Right renal cortex interstitium (tissue), 3 donors: Measurements from ENCODE around the gene KLF11. TPM values are rescaled to one million over a fixed set of nuclear protein-coding genes. Genes with fewer than 3 reads are reported as not detected.
A peak's percentile ranks its signal among the peaks of the same experiment; 100 is the strongest.

ENCODE experiments used
- DNase-seq, 3 donors: peaks; one replicate each; pipeline ENCODE4 v3.0.0-alpha.2; 2013; ENCODE audit warnings: low read depth in 3 of 3, low spot score in 2 of 3
- polyA plus RNA-seq, 3 donors: library from polyadenylated mRNA; unstranded; fragments of 120-200 nt; gene quantifications; one replicate each; pipeline ENCODE4 v1.2.1, GENCODE V29; 2013; ENCODE audit not compliant: insufficient read length in 3 of 3

KLF11 gene
- polyA plus RNA-seq, 3 donors = 23.5 to 24.0 (median 24.0) TPM

DNA sequence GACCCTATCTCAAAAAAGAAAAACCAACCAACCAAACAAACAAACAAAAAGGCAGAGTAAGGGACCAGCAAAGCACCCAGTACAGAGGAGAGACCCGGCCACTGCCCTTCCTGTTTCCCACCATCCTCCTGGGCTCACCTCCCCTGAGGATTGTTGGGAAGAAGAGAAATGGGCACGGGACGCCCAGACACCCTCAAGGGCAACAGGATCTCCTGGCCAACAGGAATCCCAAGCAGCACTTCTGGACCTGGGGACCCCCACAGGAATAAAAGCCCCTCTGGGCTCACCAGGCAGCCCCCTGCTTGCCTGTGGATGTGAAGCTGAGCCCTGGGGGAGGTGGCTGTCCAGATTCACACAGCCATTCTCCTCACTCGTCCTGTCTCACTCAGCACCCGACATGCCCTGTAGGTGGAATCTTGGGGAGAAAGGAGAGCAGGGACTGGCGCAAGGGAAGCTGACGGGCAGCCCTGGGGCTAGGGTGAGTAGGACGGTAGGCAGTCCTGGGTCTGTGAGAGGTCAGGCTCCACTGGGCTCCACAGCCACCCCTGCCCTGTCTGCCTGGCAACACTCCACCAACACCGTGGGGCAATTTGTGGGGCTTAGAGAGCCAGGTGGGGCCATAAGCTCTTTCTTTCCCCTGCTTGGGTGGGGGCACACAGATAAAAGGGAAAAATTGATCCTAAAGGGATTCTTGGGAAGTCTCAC is 18.0 kb downstream of the KLF11 start:
- no peak for DNase-seq

GRCh38 chr2:10062931-10063365 is 19.6 kb downstream of the KLF11 start:
- no peak for DNase-seq

- DNase-seq = no peak
Measured at GRCh38 chr2:10063566-10063965, 20.2 kb downstream of the KLF11 start.

DNA sequence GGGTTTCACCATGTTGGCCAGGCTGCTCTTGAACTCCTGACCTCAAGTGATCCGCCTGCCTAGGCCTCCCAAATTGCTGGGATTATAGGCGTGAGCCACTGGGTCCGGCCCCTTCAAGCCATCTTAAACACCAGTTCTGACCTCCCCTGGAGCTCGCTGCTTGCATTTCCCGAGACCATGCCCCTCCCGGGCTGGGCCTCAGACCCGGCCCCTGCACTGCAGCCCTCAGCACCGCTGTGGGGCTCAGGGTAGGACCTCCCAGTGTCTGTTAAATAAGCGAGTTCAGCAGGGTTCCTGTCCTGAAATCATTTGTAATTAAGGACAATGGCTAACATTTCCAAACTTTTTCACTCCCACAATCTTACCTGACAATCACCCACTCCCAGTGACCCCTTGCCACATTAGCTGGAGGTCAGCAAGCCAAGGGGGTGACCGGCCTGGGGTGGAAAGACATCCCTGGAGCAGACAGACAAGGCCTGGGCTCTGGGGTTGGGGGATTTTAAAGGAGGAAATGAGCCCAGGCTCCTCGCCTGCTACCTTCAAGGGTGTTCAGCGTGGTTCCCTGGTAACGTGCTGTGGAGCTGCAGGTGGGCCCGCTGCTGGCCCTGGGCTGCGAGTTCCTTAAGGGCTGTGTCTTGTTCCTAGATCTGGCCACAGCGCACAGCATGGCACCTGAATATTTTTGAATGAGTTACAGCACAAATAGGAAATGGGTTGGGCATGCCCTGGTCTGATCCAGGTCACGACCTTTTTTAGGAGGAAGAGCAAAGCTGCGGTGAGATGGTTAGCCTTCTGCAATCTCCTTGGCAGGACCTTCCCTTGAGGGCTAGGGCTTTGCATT is 21.8 kb downstream of the KLF11 start:
- DNase-seq = no peak

DNA sequence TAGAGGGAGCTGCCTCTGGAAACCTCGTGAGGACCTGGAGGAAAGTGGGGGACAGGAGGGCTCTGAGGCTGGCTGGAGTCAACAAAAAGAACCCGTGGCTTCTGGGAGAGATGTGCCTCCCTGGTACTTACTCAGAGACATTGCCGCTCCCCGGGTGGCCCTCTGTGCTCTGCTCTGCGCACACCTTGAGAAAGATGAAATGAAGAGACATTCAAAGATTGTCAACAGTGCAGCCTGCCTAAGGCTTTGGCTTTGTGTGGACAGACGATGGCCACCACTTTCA is 22.4 kb downstream of the KLF11 start:
- DNase-seq = no peak

DNA sequence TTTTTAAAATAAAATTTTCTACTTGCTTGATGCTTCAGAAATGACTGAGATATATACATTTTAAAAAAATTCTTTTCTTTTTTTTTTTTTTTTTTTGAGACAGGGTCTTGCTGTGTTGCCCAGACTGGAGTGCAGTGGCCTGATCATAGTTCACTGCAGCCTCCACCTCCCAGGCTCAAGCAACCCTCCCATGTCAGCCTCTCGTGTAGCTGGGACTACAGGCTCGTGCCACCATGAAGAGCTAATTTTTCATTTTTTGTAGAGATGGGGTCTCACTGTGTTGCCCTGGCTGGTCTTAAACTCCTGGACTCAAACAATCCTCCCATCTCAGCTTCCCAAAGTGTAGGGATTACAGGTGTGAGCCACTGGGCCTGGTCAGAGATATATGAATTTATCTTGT is 24.0 kb downstream of the KLF11 start:
- DNase-seq = no peak

- no peak for DNase-seq
Measured at GRCh38 chr2:10067881-10068280, 24.5 kb downstream of the KLF11 start.

GRCh38 chr2:10071176-10071575 is 27.8 kb downstream of the KLF11 start:
- no peak for DNase-seq

- no peak for DNase-seq
Measured at GRCh38 chr2:10071595-10071994, 28.2 kb downstream of the KLF11 start.

GRCh38 chr2:10072656-10073480 is 29.5 kb downstream of the KLF11 start:
- peak; percentile 77 to 87 (median 84) for DNase-seq

DNA sequence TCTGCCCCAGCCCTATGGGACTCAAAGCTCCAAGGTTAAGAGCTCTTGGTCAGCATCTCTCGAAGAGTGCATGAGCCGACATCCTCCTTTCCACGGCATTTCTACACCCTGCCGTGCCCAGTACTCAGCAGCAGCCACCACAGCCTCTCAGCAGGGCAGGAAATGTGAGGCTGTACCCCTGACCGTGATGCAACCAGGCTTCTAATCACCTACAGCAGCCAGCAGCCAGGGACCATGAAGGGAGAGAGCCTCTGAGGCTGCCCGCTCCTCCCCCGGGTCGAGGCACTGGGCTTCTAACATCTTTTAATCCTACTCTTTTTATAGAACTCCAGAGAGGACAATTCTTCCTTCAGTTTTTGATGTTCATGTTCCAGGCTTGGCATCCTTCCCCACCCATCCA is 30.4 kb downstream of the KLF11 start:
- DNase-seq = no peak

GRCh38 chr2:10075101-10075500 is 31.8 kb downstream of the KLF11 start:
- no peak for DNase-seq

DNA sequence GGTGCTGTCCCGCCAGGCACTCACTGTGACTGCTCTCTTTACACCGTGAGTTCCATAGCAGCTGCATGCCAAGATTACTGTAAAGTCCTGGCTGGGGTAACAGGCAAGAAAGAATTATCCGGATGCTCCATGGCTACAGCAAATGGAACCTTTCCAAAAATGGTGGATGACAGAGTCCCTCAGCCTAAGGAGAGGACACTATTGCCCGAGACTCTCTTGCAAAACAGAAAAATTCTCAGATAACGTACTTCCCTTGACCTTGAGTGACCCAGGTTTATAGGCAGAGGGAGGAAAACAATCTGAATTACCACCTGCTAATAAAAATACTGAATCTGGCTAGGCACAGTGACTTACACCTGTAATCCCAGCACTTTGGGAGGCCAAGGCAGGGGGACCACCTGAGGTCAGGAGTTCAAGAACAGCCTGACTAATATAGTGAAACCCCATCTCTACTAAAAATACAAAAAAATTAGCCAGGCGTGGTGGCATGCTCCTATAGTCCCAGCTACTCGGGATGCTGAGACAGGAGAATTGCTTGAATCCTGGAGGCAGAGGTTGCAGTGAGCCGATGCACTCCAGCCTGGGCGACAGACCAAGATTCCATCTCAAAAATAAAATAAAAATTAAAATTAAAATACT is 32.3 kb downstream of the KLF11 start:
- no peak for DNase-seq

DNA sequence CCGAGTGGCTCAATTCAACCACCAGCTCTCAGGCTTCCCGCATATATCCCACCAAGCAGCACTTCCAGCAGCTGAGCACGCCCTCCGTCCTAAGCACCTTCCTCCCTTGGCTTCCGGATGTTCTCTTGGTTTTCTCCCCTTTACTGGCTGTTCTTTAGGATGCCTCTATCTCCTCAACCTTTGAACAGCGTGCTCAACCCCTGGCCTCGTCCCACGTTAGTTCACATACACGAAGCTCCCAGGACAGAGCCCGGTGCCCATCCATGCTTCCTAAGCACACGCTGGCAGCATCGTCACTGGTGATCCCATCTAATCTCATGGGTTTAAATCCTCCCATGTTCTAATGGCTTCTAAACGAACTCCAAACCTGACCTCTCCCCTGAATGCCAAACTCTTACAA is 33.2 kb downstream of the KLF11 start:
- DNase-seq = no peak

- DNase-seq = no peak
Measured at GRCh38 chr2:10076988-10077527, 33.7 kb downstream of the KLF11 start.

GRCh38 chr2:10078001-10078400 is 34.7 kb downstream of the KLF11 start:
- DNase-seq = no peak

DNA sequence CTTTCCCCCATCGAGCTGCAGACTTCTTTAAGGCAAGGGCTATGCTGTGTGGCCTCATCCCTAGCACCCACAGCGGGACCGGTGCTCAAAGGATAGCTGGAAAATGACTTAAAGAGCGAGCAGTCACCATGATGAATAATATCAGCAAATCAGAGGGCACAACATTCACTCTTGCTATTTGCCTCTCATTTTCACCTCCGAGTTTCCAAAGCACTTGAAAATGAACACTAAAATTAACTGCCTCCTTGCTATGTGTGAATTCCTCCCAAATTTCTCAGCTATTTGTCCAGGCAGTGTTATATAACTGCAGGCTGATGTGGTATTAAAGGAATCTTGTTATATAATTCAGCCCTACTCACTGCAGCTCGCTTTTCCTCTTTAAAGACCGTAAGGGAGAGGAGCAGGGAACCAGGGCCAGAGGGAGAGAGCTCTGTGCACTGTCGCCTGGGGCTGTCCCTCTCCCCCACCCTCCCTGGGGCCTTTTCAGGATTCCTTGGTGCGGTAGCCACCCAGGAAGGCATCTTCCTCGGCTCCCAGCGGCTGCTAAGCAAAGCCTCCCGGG is 35.4 kb downstream of the KLF11 start:
- DNase-seq = no peak

- no peak for DNase-seq
Measured at GRCh38 chr2:10079266-10079869, 36.0 kb downstream of the KLF11 start.

DNA sequence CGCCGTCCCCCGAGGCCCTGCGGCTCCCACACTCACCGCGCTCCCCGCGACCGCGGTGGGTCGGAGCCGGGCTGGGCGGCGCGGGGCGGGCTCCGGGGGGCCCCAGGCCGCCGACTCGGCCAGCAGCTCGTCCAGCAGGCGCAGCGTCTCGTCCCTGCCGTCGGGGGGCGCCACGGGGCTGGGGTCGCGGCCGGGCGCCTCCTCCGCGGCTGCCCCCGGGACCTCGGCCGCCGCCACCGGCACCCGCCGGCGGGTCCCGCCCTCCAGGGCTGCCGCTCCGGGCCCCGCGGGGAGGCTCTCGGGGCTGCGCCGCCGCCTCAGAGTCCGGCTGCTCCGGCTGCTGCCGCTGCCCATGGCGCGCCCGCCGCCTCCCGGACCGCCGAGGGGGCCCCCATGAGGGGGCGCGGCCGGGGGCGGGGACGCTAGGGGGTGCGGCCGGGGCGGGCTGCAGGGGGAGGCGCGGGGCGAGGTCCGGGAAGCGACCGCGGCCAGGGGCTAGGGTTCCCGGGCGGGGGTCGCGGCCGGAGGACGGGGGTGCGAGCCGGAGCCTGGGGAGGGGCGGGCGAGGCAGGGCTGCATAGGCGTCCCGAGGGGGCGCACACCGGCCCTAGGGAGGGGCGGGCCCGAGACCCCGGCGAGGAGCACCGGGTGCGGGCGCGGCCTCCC is 36.7 kb downstream of the KLF11 start, which contains the start of gene CYS1:
Gene CYS1 (minus strand): TSS at position 542 of the 666 bp plus-strand sequence. CDS start 188 bp downstream, at position 354.
- DNase-seq = no peak
